GM19328 (cell line): ENCODE data around the gene HCN2.

Source experiments
- ATAC-seq: cut with Tn5 transposase; IDR thresholded peaks from one replicate; pipeline ENCODE4 v1.9.1; 2021; ENCODE audit warnings: mild to moderate bottlenecking, moderate library complexity; ENCODE audit not compliant: unreplicated experiment

The HCN2 gene

DNA sequence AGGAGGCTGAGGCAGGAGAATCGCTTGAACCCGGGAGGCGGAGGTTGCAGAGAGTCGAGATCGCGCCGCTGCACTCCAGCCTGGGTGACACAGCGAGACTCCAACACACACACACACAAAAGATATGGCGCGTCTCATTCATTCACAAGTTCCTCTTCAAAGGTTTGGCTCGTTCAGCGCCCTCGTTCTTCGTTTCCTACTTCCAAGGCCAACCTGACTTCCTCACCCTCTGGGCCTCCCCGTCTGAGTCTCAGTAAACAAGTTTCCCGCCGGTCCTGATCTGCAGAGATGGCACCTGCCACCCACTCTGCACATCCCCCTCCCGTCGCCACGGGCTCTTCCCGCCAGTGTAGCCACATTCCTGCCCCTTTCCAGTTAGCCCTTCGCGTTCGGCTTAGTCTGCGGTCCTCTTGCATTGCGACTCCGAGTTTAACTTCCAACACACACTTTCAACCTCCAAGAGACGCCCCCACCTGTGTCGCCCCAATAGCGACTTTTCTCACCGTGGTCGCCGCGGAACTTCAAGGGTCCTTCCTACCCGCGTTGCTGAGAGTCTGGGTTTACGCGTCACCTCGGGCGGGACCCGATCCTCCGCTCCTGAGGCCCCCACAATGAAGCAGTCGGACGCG is 18.6 kb upstream of the HCN2 start:
- no peak for ATAC-seq

GRCh38 chr19:571566-571974 is 18.1 kb upstream of the HCN2 start:
- no peak for ATAC-seq

DNA sequence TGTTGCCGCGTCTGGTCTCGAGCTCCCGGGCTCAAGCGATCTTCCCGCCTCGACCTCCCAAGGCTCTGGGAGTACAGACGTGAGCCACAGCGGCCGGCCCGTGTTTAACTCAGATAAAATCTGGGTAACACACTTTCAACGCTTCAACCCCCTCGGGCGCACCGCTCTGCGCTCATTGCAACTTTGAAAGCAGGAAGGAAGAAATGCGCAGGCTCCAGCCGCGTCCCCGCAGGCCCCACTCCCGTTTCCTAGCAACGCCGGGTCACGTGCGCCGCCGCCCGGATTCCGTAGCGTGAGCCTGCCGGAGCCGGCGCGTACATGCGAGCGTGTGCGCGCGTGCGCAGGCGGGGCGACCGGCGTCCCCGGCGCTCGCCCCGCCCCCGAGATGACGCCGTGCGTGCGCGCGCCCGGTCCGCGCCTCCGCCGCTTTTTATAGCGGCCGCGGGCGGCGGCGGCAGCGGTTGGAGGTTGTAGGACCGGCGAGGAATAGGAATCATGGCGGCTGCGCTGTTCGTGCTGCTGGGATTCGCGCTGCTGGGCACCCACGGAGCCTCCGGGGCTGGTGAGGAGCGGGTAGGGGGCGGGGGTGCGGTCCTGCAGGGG is 17.4 kb upstream of the HCN2 start, which contains the start of gene BSG:
Gene BSG, plus strand, starts transcription at position 457 of the 603 bp plus-strand sequence. Its CDS starts 39 bp downstream, at position 496.
- ATAC-seq, result peak; percentile 69

GRCh38 chr19:572743-573518 is 16.8 kb upstream of the HCN2 start:
- ATAC-seq, result no peak

DNA sequence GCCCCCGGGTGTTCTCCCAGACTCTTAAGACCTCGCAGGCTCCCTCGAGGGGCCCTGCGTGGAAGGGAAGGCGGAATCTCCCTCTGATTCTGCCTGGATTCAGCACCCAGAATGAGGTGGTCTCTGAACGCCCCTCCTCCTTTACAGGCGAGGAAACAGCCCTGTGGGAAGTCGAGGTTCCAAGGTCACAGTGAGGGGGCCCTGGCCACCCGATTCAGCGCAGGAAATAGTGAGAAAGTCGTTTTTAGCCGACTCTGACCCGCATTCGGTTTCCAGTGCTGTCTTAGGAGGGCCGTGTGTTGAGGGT is 16.2 kb upstream of the HCN2 start:
- ATAC-seq, result no peak

DNA sequence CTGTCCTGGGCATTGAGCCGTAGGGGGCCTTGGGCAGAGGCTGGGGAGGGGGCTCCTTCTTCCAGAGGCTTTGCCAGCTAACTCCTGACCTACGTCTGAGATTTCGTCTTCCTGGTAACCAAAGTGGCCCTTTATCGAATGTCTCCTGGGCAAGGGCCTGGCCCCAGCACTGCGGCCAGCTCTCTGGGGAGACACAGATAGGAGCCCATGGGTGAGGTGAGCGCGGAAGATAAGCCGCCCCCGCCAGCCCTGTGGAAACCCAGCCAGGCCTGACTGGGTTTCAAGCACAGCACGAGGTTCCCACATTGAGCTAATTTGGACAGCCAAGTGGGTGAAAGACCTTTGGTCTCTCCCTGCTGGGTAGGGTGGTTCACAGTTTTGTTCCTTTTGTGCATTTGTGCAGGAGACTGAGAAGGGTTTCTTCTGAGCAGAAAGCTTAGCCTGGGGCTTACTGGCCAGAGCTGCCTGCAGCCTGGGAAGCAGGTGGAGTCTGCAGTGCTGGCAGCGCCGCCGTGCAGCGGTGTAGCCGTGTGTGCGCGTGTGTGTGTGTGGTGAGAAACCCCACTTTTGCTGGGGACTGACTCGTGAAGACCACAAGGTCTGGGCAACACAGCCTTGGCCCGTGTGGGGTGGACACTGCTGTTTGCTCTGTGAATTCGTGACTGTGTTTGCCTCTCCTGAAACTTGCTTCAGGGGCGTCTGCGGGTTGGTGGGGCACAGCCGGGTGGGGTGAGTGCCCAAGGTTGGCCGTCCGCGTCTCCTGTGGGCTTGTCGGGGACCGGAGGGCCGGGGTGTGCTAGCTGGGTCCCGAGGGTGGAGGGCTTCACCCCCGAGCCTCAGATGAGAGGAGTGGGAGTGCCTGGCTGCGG is 14.8 kb upstream of the HCN2 start:
- ATAC-seq, result no peak

DNA sequence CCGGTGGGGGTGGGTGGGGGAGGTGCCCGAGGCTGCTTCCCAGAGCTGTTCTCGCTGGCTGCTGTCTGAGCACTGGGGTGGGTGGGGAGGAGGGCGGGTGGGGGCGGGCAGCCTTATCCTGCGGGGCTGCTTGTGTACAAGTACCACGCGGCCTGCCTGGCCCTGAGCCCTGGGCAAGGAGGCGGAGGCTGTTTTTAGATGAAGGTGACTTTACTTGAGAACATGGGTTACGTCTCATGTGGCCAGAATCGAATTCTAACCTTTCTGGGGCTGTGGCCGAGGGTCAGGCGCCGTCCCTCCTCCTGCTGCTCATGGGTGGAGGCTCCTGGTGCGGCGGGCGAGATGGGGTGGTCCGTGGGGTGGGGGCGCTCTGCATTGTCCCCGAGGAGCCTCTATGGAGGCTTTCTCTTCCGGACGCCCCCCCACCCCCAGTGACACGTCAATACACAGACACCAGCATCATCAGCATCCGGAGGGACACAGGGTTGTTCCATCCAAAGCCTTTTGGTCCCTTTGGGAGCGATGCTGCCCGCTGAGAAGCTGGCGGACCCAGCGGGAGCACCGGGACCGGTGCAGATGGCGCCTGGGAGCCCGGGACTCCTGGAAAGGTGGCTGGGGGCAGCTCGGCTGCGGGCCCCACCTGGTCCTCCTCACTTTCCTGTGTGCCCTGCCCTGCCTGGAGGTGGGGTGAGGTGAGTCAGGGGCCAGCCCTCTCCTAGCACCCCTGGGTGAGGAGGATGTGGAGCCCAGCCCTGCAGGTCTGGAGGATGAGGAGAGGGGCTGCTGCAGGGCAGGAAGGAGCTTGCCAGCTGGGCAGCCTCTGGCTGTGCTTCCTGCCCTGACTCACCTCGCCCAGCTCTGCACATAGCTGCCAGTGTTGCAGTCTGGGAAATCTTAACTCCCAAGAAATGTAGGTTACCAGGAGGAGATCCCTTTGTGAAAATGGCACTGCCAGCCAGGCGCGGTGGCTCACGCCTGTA is 13.9 kb upstream of the HCN2 start:
- no peak for ATAC-seq

DNA sequence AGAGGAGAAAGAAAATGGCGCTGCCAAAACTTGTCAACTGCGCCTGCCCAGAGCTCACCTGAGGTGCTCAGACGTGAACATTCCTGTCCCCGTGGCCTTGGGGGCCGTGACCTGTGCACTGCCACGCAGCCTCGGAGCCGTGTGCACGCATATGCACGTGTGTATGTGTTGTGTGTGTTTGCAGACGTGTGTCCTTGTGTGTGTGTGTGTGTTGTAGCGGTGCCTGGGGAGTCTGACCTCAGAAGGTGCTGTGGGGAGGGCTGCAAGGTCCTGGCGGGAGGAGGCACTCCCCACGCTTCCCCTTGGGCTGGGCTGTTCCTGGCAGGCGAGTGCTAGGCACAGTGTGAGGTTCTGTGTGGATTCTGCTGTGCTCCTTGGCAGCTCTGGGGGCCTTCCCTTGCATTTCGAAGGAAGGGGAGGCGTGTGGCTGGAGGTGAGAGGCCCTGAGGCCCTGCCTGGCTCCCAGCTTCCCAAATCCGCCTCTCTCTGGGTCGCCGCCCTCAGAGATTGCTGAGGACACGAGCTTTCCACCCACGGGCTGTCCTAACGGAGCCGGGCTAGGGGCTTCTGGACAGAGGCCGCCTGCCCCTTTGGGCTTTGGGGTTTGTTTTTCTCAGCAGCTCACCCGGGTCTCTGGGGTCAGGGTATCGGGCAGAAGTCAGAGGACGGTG is 12.8 kb upstream of the HCN2 start:
- ATAC-seq, result no peak

DNA sequence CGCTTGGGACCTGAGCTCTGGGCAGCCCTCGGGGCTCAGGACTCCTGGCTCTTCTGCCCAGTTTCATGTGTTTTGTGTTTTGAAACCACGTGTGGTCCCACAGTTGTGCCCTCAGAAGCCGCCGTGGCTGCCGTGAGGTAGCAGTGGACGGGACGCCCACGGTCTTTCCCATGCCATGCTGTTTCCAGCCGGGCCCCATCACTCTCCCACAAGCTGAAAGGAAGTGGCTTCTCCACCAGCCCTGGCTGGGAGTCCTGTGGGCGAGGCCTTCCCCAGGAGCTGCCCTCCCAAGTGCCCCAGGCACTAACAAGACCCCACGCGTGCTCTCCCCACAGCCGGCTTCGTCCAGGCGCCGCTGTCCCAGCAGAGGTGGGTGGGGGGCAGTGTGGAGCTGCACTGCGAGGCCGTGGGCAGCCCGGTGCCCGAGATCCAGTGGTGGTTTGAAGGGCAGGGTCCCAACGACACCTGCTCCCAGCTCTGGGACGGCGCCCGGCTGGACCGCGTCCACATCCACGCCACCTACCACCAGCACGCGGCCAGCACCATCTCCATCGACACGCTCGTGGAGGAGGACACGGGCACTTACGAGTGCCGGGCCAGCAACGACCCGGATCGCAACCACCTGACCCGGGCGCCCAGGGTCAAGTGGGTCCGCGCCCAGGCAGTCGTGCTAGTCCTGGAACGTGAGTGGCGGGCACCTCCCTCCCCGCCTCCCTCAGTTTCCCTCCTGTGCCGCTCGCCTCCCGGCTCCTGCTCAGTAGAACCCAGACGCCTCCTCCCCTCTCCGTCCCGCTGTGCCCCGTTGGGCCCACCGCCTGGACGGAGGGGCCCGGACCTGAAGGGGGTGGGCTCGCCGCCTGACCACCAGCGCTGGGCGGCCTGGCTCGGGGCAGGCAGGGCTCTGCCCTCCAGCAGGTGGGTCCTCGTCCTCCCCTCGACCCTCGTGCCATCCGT is 12.0 kb upstream of the HCN2 start:
- ATAC-seq, result no peak

GRCh38 chr19:579111-579841 is 10.4 kb upstream of the HCN2 start:
- ATAC-seq, result no peak

GRCh38 chr19:579842-580155 is 9.9 kb upstream of the HCN2 start:
- ATAC-seq, result no peak

- no peak for ATAC-seq
Measured at GRCh38 chr19:580274-580835, 9.3 kb upstream of the HCN2 start.

DNA sequence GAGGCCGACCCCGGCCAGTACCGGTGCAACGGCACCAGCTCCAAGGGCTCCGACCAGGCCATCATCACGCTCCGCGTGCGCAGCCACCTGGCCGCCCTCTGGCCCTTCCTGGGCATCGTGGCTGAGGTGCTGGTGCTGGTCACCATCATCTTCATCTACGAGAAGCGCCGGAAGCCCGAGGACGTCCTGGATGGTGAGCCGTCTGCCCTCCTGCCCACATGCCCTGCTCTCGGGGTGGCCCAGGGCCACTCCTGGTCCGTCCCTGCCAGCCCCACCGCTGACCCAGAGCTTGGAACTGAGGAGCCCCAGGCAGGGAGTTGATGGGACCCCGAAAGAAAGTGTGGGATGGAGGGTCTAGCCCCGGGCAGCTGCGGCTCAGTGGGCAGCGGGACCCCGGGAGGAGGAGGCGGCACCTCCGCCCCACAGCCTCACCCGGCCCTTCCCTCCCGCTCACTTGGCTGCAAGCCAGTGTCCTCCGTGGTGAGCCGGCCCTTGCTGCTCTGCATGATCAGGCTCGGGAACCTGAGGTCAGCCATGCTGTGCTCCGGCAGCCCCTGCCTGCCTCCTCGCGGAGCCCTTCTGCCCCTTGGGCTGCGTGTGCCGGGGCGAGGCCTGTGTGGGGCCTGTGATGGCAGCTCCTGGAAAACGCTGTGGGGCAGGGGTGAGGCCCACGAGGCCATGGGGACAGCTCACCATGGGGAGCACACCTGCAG is 8.1 kb upstream of the HCN2 start:
- no peak for ATAC-seq

GRCh38 chr19:582497-583197 is 7.0 kb upstream of the HCN2 start:
- ATAC-seq, result no peak

GRCh38 chr19:583198-583967 is 6.3 kb upstream of the HCN2 start:
- no peak for ATAC-seq

DNA sequence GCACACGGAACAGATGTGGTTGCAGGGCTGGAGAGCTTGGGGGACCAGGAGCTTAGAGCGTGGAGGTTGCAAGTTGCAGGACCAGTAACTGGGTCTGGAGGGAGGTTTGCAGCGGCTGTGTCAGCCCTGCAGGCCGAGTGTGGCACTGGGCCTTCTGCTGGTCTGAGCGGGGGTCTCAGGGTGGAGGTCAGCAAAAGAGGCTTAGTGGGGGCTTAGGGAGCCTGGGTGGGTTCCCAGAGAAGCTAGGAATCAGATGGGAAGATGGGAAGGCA is 5.8 kb upstream of the HCN2 start:
- no peak for ATAC-seq
